ENCODE results near the gene TMEM141.

Gene TMEM141

DNA sequence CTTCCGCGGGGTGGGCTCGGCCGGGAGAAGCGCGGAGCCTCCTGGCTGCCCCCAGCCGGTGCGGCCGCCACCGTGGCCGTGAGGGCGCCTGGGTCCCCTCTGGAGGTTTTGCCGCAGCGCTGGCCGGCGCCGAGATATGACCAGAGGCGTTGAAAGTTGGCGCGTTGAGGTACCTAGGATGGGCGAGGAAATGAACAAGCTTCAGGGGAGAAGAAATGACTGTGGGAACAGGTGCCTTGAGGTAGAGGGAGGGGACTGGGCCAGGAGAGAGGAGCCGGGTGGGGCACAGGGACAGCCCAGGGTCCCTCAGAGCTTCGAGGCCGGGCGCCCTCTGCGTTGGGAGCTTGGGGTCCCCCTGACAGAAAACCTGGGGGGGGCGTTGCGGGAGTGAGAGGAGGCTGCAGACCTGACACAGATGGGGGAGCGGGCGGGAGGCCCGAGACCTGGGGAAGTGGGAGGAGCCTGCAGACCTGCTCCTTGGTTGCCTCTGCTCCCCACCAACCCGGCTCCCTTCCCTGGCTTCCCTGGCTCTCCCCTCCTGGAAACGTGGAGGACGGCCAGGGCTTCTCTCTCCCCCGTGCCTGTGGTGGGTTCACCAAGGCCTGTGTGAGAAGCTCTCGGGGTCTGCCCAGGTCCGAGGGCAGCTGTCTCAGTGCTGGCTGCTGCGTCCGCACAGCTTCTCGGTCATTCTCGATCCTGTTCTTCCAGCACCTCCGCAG is 30.8 kb downstream of the TMEM141 start:
- ChIA-PET POLR2A (interaction anchor here (1.0 to 1.1 kb wide), 2 partner anchors 10 to 12 kb away, joined by 3 read pairs; no protein-coding TSS in a partner anchor), CTCF (interaction anchor here (0.6 to 1.1 kb wide), 2 partner anchors 15 to 20 kb away, joined by 3 to 5 read pairs; partner anchors contain the start of genes AJM1 and RABL6)
- no peak overlapping the region for H3K4me3 ChIP-seq (ENCODE audit: low read depth, low read length)
- no peak for DNase-seq (ENCODE audit: low read depth, low spot score)
- TF ChIP-seq, protein P1, sequence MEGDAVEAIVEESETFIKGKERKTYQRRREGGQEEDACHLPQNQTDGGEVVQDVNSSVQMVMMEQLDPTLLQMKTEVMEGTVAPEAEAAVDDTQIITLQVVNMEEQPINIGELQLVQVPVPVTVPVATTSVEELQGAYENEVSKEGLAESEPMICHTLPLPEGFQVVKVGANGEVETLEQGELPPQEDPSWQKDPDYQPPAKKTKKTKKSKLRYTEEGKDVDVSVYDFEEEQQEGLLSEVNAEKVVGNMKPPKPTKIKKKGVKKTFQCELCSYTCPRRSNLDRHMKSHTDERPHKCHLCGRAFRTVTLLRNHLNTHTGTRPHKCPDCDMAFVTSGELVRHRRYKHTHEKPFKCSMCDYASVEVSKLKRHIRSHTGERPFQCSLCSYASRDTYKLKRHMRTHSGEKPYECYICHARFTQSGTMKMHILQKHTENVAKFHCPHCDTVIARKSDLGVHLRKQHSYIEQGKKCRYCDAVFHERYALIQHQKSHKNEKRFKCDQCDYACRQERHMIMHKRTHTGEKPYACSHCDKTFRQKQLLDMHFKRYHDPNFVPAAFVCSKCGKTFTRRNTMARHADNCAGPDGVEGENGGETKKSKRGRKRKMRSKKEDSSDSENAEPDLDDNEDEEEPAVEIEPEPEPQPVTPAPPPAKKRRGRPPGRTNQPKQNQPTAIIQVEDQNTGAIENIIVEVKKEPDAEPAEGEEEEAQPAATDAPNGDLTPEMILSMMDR (IDR thresholded peaks at IDR 0.05; ENCODE audit: insufficient read depth, low read length, missing control alignments), result no peak

DNA sequence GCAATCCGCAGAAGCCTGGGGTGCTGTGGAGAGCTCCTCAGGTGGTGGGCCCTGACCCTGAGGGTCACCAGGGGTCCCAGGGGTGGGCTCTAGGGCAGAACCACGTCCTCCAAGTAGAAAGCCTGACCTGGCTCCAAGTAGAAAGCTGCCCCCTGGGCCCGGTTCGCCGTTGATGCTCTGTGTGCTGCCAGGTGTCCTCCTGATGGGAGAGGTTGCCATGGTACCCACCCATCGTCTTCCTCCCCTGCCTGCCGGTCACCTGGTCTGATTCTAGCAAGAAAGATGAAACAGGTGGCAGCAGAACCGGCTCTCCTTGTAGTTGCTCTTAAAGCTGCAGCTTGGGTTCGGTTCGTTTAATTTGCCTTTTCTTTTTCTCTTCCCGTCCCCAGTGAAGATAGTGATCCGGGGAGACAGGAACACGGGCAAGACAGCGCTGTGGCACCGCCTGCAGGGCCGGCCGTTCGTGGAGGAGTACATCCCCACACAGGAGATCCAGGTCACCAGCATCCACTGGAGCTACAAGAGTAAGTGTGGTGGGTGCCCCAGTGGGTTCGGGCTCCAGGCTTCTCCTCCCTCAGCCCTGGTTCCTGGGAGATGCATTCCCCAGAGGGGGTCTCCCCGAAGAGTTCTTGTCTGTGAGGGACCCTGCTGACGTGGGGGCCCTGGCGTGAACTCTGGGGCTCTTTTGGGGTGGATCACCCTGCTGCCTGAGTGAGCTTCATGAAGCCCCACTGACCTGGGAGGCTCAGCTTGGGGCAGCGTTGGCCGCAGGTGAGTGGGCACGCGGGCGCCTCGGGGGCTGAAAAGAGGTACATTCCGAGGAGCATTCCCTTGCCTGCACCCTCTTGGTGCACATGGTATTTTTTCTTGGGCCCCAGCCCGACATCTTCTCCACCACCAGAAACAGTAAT is 32.2 kb downstream of the TMEM141 start:
- ChIA-PET POLR2A (interaction anchor here (1.1 kb wide), 1 partner anchor 9 kb away, joined by 3 read pairs; no protein-coding TSS in a partner anchor), CTCF (interaction anchor here (1.1 to 1.7 kb wide), 4 partner anchors 8 to 19 kb away, joined by 5 to 7 read pairs (median 5); partner anchors contain the start of gene AJM1)
- TF ChIP-seq, protein P1 (IDR thresholded peaks at IDR 0.05; ENCODE audit: insufficient read depth, low read length, missing control alignments), result no peak
- H3K4me3 ChIP-seq (ENCODE audit: low read depth, low read length), result no peak overlapping the region
- DNase-seq (ENCODE audit: low read depth, low spot score), result no peak

DNA sequence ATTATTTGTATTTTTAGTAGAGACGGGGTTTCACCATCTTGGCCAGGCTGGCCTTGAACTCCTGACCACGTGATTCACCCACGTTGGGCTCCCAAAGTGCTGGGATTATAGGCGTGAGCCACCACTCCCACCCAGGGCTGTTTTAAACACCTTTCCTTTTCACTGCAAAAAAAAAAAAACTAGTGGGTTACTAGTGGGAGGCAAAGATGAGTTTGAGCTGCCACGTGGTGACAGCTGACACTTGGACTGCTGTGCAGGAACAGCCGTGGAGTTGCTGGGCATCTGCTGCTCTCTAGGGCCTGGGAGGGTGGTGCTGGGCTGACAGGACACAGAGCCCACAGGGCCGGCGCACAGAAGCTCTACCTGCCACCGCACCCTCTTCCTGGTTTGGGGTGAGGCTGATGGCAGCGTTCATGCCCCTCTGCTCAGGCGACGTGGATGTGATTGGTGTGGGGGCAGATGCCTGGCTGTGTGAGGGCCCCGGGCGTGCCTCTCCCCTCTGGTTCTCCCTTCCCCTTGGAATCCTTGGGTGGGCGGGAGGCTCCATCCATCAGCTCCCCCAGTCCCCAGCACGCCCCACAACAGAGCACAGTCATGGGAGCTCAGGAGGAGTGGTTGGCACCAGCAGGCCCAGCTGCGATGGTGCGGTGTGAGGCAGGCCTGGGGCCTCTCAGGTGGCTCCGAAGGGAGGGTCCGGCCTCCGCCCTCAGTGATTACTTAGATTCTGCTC is 33.5 kb downstream of the TMEM141 start:
- no peak overlapping the region for H3K4me3 ChIP-seq (ENCODE audit: low read depth, low read length)
- ChIA-PET POLR2A (interaction anchor here (0.6 kb wide), 2 partner anchors 16 to 128 kb away, joined by 3 read pairs; no protein-coding TSS in a partner anchor), CTCF (interaction anchor here (1.2 to 1.7 kb wide), 3 partner anchors 15 to 32 kb away, joined by 3 to 7 read pairs (median 5); no protein-coding TSS in a partner anchor)
- DNase-seq (ENCODE audit: low read depth, low spot score), result no peak
- TF ChIP-seq, protein P1 (IDR thresholded peaks at IDR 0.05; ENCODE audit: insufficient read depth, low read length, missing control alignments), result no peak

DNA sequence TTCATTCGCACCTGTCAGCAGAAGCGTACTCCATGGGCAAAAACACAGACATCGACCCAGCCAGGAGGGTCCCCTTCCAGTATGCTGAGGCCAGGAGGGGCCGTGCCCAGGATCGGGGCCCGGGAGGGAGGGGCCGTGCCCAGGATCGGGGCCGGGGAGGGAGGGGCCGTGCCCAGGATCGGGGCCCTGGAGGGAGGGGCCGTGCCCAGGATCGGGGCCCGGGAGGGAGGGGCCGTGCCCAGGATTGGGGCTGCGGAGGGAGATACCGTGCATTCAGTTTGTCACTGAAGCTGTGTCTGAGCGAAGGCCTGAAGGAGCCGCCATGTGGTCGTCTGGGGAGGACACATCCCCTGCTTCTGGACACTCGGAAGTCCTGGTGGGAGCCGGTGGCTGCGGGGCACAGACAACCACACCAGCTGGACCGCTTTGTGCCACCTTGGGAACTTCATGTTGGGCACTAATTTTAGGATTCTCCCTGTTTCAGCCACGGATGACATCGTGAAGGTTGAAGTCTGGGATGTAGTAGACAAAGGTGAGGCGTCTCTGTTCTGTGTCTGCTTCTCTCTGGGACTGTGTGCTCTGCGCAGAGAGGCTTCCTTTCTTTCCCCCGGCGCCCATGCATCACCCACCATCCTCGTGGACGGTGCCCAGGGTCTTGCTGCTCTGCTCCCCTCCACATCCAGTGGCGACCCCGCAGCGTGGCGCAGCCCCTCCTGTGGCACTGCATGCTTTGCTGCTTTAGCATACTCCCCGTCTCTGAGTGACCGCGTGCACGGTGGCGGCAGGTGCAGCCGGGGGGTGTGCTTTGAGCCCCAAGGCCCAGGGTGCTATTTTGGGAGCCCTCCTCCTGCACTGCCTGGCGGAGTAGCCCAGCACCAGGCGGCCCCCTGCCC is 34.4 kb downstream of the TMEM141 start:
- POLR2A ChIA-PET, result interaction anchor here (0.9 kb wide), 1 partner anchor 19 kb away, joined by 3 read pairs; no protein-coding TSS in a partner anchor
- no peak overlapping the region for H3K4me3 ChIP-seq (ENCODE audit: low read depth, low read length)
- TF ChIP-seq, protein P1 (IDR thresholded peaks at IDR 0.05; ENCODE audit: insufficient read depth, low read length, missing control alignments), result no peak
- CTCF ChIA-PET, result interaction anchor here (1.2 to 1.6 kb wide), 3 partner anchors 16 to 33 kb away, joined by 3 to 8 read pairs (median 3); partner anchors contain the start of gene AJM1
- no peak for DNase-seq (ENCODE audit: low read depth, low spot score)

DNA sequence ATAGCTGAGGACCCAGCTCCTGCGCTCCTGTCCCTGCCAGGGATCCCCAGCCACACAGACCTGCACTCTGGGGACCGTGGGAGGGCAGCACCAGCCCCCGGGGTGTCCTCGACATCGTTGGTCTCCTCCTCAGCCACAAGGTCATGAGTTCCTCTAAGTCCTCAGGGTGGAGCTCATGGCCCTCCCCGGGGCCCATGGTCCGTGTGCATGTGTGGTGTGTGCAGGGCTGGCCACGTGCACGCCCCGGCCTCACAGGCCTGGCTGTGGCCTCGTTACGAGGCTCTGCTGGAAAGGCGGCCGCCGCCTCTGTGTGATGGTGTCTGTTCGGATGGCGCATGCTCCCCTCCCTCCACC is 35.0 kb downstream of the TMEM141 start:
- POLR2A ChIA-PET, result interaction anchor here (0.9 kb wide), 1 partner anchor 19 kb away, joined by 3 read pairs; no protein-coding TSS in a partner anchor

More for the DNA sequence above, 35.0 kb downstream of the TMEM141 start:
- no peak for DNase-seq (ENCODE audit: low read depth, low spot score)
- TF ChIP-seq, protein P1 (IDR thresholded peaks at IDR 0.05; ENCODE audit: insufficient read depth, low read length, missing control alignments), result no peak
- H3K4me3 ChIP-seq (ENCODE audit: low read depth, low read length), result no peak overlapping the region
- CTCF ChIA-PET, result interaction anchor here (1.2 to 1.6 kb wide), 2 partner anchors 15 to 17 kb away, joined by 3 to 8 read pairs; partner anchors contain the start of gene AJM1

Data from AG04449 (cell line).